Measurements from ENCODE around the gene RAVER1. TPM values are rescaled to one million over a fixed set of nuclear protein-coding genes. Genes with fewer than 3 reads are reported as not detected.

Gene RAVER1
- total and polyA plus RNA-seq, 9 of the 15 experiments (the other 6 are each of a cell fraction or from before 2014, with no cell fraction given), result 0.06 to 113 (median 7.0) TPM

GRCh38 chr19:10332965-10333757, at the start of gene RAVER1 (continued):
- TF ChIP-seq MXI1 (IDR thresholded peaks at IDR 0.05; ENCODE audit: low read depth, low read length), result peak; percentile 53; the same call in 1 of the 2 replicates
- TF ChIP-seq E2F3 (CRISPR knock-in tag; IDR thresholded peaks at IDR 0.05), result peak; percentile 29; the same call in 1 of the 2 replicates
- TF ChIP-seq ZNF324 (CRISPR knock-in tag; IDR thresholded peaks at IDR 0.05), result no peak
- no peak for TF ChIP-seq U2AF1 (optimal IDR thresholded peaks at IDR 0.05; ENCODE audit: low read depth, low read length)
- peak; percentile 92 for TF ChIP-seq RBBP5 (IDR thresholded peaks at IDR 0.05; ENCODE audit: borderline replicate concordance, insufficient read depth, low read length, poor library complexity, severe bottlenecking)
- TF ChIP-seq PRPF4 (IDR thresholded peaks at IDR 0.05; ENCODE audit: insufficient read depth, low read depth, low read length, poor library complexity, severe bottlenecking), result peak; percentile 75
- TF ChIP-seq RCOR1 (IDR thresholded peaks at IDR 0.05; ENCODE audit: borderline replicate concordance in 1 of 2, low read depth in 2 of 2, low read length in 2 of 2), result no peak
- no peak for TF ChIP-seq YBX1 (IDR thresholded peaks at IDR 0.05)
- TF ChIP-seq LEF1 (IDR thresholded peaks at IDR 0.05), result peak; percentile 16; the same call in 1 of the 2 replicates
- TF ChIP-seq SP2 (IDR thresholded peaks at IDR 0.05; ENCODE audit: extremely low read depth, low read depth, low read length, poor library complexity, severe bottlenecking), result no peak
- peak; percentile 92; the same call in 1 of the 2 replicates for TF ChIP-seq RBM14 (IDR thresholded peaks at IDR 0.05; ENCODE audit: borderline replicate concordance, insufficient read depth, low read depth, low read length)
- no peak for TF ChIP-seq BRD9 (IDR thresholded peaks at IDR 0.05; ENCODE audit: low read depth, partially characterized antibody)
- TF ChIP-seq TBL1XR1 (IDR thresholded peaks at IDR 0.05; ENCODE audit: low read length in 2 of 2), result no peak; a peak in 2 of 4 replicates
- no peak for TF ChIP-seq ZNF184 (CRISPR knock-in tag; IDR thresholded peaks at IDR 0.05)
- no peak for TF ChIP-seq SMARCA4 (IDR thresholded peaks at IDR 0.05)
- TF ChIP-seq CC2D1A (IDR thresholded peaks at IDR 0.05), result no peak
- TF ChIP-seq SIN3B (IDR thresholded peaks at IDR 0.05; ENCODE audit: low read depth), result peak; percentile 92
- TF ChIP-seq KLF10 (CRISPR knock-in tag; IDR thresholded peaks at IDR 0.05), result no peak
- TF ChIP-seq, protein P1, sequence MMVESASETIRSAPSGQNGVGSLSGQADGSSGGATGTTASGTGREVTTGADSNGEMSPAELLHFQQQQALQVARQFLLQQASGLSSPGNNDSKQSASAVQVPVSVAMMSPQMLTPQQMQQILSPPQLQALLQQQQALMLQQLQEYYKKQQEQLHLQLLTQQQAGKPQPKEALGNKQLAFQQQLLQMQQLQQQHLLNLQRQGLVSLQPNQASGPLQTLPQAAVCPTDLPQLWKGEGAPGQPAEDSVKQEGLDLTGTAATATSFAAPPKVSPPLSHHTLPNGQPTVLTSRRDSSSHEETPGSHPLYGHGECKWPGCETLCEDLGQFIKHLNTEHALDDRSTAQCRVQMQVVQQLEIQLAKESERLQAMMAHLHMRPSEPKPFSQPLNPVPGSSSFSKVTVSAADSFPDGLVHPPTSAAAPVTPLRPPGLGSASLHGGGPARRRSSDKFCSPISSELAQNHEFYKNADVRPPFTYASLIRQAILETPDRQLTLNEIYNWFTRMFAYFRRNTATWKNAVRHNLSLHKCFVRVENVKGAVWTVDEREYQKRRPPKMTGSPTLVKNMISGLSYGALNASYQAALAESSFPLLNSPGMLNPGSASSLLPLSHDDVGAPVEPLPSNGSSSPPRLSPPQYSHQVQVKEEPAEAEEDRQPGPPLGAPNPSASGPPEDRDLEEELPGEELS (CRISPR knock-in tag; IDR thresholded peaks at IDR 0.05; ENCODE audit: borderline replicate concordance), result peak; percentile 92
- TF ChIP-seq WHSC1 (IDR thresholded peaks at IDR 0.05; ENCODE audit: low read length), result no peak
- TF ChIP-seq ZNF143 (CRISPR knock-in tag; IDR thresholded peaks at IDR 0.05), result peak; percentile 68
- TF ChIP-seq KDM2B (CRISPR knock-in tag; IDR thresholded peaks at IDR 0.05), result no peak
- TF ChIP-seq NR1H2 (CRISPR knock-in tag; IDR thresholded peaks at IDR 0.05), result 0 out of 2 replicates have a peak, but pooled peaks have one; percentile 6
- no peak for TF ChIP-seq DACH1 (IDR thresholded peaks at IDR 0.05; ENCODE audit: partially characterized antibody)
- no peak for TF ChIP-seq ZNF282 (CRISPR knock-in tag; IDR thresholded peaks at IDR 0.05)
- TF ChIP-seq, protein P2, sequence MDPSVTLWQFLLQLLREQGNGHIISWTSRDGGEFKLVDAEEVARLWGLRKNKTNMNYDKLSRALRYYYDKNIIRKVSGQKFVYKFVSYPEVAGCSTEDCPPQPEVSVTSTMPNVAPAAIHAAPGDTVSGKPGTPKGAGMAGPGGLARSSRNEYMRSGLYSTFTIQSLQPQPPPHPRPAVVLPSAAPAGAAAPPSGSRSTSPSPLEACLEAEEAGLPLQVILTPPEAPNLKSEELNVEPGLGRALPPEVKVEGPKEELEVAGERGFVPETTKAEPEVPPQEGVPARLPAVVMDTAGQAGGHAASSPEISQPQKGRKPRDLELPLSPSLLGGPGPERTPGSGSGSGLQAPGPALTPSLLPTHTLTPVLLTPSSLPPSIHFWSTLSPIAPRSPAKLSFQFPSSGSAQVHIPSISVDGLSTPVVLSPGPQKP (CRISPR knock-in tag; IDR thresholded peaks at IDR 0.05), result no peak
- TF ChIP-seq ZNF347 (CRISPR knock-in tag; IDR thresholded peaks at IDR 0.05; ENCODE audit: low read depth), result no peak
- TF ChIP-seq DNMT1 (IDR thresholded peaks at IDR 0.05), result 0 out of 2 replicates have a peak, but pooled peaks have one; percentile 63

All from K562 (cell line).